Measurements from ENCODE around the gene PAGE5.

The PAGE5 gene

DNA sequence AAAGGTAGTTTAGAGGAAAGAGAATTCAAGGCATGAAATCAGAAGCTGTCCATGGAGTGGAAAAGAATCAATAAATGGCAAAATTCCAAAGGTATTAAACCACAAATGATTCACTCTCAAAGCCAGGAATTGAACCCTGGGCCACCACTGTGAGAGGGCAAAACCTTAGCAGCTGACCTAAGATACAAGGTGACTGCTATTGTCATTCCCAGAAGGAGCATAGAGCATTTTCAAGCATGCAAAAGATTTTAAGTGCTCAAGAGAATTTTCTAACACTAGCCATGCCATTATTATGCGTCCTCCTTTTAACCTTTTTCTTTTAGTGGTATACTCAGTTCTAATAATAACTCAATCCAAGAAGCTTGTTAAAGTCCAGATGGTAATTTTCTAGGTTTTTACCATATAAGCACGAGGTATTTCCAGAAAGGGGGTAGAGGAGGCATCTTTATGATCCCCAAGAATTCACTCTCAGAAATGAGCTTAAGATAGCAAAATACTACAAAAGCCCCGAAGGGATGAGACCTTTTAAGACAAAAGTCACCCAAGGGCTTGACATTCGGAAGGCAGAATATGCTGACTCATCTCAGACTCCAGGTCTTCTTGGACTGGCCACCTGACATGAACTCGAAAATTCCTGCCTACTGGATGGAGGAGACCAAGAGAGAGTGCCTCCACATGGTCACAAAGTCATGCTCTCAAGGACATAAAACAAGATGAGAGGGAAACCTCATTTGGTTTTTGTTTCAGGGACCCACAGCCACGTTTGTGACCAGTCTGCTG is 13.8 kb upstream of the PAGE5 start:
- ChIA-PET POLR2A (no interaction called here), CTCF (interaction anchor here (1.5 kb wide), 1 partner anchor 9 kb away, joined by 3 read pairs; no protein-coding TSS in a partner anchor)
- Histone ChIP-seq H3K9me3 (ENCODE audit: control insufficient read depth, insufficient read depth, low read depth, low read length) (no peaks in the 10 kb centered on the region; the same call in 1 of the 2 replicates), H3K4me3 (ENCODE audit: low read depth, low read length) (no peak overlapping the region), H3K4me1 (ENCODE audit: control insufficient read depth, insufficient read depth, low read length) (no peaks in the 10 kb centered on the region), H3K27ac (ENCODE audit: extremely low read depth, low read depth, low read length) (no peak overlapping the region), H3K36me3 (ENCODE audit: control insufficient read depth in 2 of 2, insufficient read depth in 1 of 2, low read length in 2 of 2) (no peaks in the 10 kb centered on the region)
- TF ChIP-seq ZNF837 (tag by site-specific recombination; IDR thresholded peaks at IDR 0.05) (no peak), ZBTB49 (tag by site-specific recombination; IDR thresholded peaks at IDR 0.05; ENCODE audit: low read depth) (no peak), ZNF830 (tag by site-specific recombination; IDR thresholded peaks at IDR 0.05; ENCODE audit: low read depth) (no peak), ZBTB20 (tag by site-specific recombination; IDR thresholded peaks at IDR 0.05) (no peak), SETDB1 (IDR thresholded peaks at IDR 0.05; ENCODE audit: insufficient read length, low read length) (no peak), PRDM1 (tag by site-specific recombination; IDR thresholded peaks at IDR 0.05) (no peak), ZNF292 (tag by site-specific recombination; IDR thresholded peaks at IDR 0.05; ENCODE audit: borderline replicate concordance, low read depth) (no peak), ZNF701 (tag by site-specific recombination; IDR thresholded peaks at IDR 0.05) (no peak), ZNF600 (tag by site-specific recombination; IDR thresholded peaks at IDR 0.05) (no peak), ZSCAN16 (tag by site-specific recombination; IDR thresholded peaks at IDR 0.05) (no peak), SCRT1 (tag by site-specific recombination; IDR thresholded peaks at IDR 0.05; ENCODE audit: borderline replicate concordance) (no peak), ZNF404 (tag by site-specific recombination; IDR thresholded peaks at IDR 0.05) (no peak), KLF7 (tag by site-specific recombination; IDR thresholded peaks at IDR 0.05; ENCODE audit: borderline replicate concordance) (no peak), MEIS1 (CRISPR knock-in tag; IDR thresholded peaks at IDR 0.05; ENCODE audit: borderline replicate concordance) (no peak), RBAK (tag by site-specific recombination; IDR thresholded peaks at IDR 0.05) (no peak)
- TF ChIP-seq, protein P1, sequence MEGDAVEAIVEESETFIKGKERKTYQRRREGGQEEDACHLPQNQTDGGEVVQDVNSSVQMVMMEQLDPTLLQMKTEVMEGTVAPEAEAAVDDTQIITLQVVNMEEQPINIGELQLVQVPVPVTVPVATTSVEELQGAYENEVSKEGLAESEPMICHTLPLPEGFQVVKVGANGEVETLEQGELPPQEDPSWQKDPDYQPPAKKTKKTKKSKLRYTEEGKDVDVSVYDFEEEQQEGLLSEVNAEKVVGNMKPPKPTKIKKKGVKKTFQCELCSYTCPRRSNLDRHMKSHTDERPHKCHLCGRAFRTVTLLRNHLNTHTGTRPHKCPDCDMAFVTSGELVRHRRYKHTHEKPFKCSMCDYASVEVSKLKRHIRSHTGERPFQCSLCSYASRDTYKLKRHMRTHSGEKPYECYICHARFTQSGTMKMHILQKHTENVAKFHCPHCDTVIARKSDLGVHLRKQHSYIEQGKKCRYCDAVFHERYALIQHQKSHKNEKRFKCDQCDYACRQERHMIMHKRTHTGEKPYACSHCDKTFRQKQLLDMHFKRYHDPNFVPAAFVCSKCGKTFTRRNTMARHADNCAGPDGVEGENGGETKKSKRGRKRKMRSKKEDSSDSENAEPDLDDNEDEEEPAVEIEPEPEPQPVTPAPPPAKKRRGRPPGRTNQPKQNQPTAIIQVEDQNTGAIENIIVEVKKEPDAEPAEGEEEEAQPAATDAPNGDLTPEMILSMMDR (tag by site-specific recombination; IDR thresholded peaks at IDR 0.05): no peak
- TF ChIP-seq, protein P2, sequence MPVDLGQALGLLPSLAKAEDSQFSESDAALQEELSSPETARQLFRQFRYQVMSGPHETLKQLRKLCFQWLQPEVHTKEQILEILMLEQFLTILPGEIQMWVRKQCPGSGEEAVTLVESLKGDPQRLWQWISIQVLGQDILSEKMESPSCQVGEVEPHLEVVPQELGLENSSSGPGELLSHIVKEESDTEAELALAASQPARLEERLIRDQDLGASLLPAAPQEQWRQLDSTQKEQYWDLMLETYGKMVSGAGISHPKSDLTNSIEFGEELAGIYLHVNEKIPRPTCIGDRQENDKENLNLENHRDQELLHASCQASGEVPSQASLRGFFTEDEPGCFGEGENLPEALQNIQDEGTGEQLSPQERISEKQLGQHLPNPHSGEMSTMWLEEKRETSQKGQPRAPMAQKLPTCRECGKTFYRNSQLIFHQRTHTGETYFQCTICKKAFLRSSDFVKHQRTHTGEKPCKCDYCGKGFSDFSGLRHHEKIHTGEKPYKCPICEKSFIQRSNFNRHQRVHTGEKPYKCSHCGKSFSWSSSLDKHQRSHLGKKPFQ (tag by site-specific recombination; IDR thresholded peaks at IDR 0.05): no peak

- Histone ChIP-seq H3K4me3 (ENCODE audit: low read depth, low read length) (no peak overlapping the region), H3K36me3 (ENCODE audit: control insufficient read depth in 2 of 2, insufficient read depth in 1 of 2, low read length in 2 of 2) (no peaks in the 10 kb centered on the region), H3K9me3 (ENCODE audit: control insufficient read depth, insufficient read depth, low read depth, low read length) (no peaks in the 10 kb centered on the region; the same call in 1 of the 2 replicates), H3K27ac (ENCODE audit: extremely low read depth, low read depth, low read length) (no peak overlapping the region), H3K4me1 (ENCODE audit: control insufficient read depth, insufficient read depth, low read length) (no peaks in the 10 kb centered on the region)
- CTCF ChIA-PET: no interaction called here
- POLR2A ChIA-PET: no interaction called here
- no peak for TF ChIP-seq ZNF362 (tag by site-specific recombination; IDR thresholded peaks at IDR 0.05)
- no peak for TF ChIP-seq IKZF3 (tag by site-specific recombination; IDR thresholded peaks at IDR 0.05)
- no peak for TF ChIP-seq ZNF658 (tag by site-specific recombination; IDR thresholded peaks at IDR 0.05)
- TF ChIP-seq YY2 (tag by site-specific recombination; IDR thresholded peaks at IDR 0.05): no peak
- TF ChIP-seq MEIS1 (CRISPR knock-in tag; IDR thresholded peaks at IDR 0.05; ENCODE audit: borderline replicate concordance): no peak
- TF ChIP-seq ZNF558 (tag by site-specific recombination; IDR thresholded peaks at IDR 0.05): no peak
- TF ChIP-seq PRDM4 (tag by site-specific recombination; IDR thresholded peaks at IDR 0.05): no peak
- TF ChIP-seq ZNF677 (tag by site-specific recombination; IDR thresholded peaks at IDR 0.05): no peak
These were observed 9.0 kb upstream of the PAGE5 start for GRCh38 chrX:55210931-55211677.

Measured in HEK293 (cell line).